Measurements from ENCODE around the gene PFKFB3.

Gene PFKFB3

DNA sequence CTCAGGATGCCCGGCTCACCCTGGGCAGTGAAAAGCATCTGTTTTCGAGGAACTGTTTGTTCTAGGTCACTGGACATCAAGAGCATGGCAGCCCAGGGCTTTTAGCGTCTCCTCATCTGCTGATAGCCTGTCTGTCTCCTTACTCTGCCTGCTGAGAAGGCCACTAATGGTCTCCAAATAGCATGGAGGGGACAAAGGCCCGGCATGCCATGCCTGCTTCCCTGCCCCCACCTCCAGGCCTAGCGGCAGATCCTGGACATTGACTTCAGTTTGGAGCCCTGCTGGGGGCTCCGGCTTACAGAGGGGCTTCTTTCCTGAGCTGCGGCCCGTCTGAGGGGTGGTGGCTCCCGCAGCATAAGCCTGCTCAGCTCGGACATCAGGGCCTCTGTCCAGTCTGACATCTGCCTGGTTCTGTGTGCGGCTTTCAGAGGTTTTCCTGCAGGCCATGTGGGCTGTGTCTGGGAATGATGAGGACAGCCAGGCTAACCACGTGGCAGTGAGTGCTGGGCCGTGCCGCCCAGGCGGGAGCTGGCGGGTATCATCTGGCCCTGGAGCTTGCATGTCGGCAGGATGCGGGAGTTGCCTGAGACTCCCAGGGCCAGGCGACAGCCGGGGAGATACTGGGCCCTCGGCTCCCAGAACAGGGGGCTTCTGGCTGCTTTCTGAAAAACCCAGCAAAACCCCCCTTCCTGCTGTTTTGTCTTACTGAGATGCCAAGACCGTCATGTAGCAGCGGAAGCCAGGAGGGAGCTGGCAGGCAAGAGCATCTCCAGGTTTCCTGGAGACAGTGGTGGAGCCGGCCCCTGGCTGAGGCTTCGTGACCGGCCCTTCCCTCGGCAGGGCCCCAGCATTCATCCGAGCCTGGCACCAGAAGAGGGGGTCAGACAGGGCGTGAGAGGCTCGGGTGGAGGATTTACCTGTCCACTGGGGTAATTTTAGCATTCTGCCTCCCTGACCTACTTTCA, 9.2 kb downstream of the PFKFB3 start:
- TF ChIP-seq, protein P1, sequence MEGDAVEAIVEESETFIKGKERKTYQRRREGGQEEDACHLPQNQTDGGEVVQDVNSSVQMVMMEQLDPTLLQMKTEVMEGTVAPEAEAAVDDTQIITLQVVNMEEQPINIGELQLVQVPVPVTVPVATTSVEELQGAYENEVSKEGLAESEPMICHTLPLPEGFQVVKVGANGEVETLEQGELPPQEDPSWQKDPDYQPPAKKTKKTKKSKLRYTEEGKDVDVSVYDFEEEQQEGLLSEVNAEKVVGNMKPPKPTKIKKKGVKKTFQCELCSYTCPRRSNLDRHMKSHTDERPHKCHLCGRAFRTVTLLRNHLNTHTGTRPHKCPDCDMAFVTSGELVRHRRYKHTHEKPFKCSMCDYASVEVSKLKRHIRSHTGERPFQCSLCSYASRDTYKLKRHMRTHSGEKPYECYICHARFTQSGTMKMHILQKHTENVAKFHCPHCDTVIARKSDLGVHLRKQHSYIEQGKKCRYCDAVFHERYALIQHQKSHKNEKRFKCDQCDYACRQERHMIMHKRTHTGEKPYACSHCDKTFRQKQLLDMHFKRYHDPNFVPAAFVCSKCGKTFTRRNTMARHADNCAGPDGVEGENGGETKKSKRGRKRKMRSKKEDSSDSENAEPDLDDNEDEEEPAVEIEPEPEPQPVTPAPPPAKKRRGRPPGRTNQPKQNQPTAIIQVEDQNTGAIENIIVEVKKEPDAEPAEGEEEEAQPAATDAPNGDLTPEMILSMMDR (IDR thresholded peaks at IDR 0.05; ENCODE audit: extremely low read depth, missing control alignments) = no peak

DNA sequence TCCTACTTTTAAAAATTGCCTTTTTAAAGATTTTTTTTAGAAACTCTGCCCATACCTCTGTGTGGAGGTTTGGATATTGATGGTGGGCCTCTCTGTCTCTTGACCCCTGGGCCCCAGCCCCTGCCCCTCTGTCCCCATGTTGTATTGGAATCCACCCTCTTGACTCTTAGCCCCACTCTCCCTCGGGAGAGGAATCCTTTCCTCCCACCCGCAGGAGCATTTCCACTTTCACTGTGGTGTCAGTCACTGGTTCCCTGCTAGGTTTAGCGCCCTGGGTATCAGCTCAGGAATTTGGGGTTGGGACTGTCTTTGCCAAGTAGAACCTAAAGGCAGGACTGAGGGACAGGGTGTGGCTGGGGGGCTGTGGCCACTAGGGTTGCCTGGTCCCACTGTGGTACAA, 10.1 kb downstream of the PFKFB3 start:
- TF ChIP-seq, protein P1 (IDR thresholded peaks at IDR 0.05; ENCODE audit: extremely low read depth, missing control alignments) = no peak
- no peak for DNase-seq (ENCODE audit: low spot score)

More for the DNA sequence above, 9.2 kb downstream of the PFKFB3 start:
- DNase-seq (ENCODE audit: low spot score) = no peak

DNA sequence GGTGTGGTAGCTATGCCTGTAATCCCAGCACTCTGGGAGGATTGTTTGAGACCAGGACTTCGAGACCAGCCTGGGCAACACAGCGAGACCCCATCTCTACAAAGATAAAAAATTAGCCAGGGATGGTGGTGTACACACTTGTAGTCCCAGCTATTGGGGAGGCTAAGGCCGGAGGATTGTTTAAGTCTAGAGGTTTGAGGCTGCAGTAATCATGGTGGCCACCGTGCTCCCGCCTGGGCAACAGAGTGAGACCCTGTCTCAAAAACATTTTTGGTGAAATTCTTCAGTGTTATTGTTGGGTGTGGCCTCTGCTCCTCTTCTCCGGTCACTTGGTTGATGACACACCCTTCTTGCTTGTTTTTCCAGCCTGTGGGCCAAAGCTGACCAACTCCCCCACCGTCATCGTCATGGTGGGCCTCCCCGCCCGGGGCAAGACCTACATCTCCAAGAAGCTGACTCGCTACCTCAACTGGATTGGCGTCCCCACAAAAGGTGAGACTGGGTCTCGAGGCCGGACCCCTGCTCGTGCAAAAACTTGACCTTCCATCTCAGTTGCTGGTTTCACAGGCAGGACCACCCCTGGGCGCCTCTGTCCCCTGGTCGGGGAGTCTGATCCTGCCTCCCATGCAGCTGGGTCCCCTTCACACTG, 10.6 kb downstream of the PFKFB3 start:
- TF ChIP-seq, protein P1 (IDR thresholded peaks at IDR 0.05; ENCODE audit: extremely low read depth, missing control alignments) = no peak
- no peak for DNase-seq (ENCODE audit: low spot score)

DNA sequence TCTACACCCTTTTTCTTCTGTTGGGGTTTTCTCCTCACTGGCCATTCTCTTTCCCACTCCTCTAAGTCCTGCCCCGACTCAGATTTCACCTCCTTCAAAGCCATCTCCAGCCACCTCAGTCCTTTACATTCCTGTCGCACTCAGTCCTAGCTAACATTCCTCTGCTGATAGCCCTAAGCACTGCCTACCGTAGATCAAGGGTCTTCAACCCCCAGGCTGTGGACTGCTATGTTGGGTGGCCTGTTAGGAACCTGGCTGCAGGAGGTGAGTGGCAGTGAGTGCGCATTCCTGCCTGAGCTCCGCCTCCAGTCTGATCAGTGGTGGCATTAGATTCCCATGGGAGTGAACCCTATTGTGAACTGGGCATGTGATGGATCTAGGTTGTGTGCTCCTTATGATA, 11.2 kb downstream of the PFKFB3 start:
- TF ChIP-seq, protein P1 (IDR thresholded peaks at IDR 0.05; ENCODE audit: extremely low read depth, missing control alignments) = no peak
- DNase-seq (ENCODE audit: low spot score) = no peak

DNA sequence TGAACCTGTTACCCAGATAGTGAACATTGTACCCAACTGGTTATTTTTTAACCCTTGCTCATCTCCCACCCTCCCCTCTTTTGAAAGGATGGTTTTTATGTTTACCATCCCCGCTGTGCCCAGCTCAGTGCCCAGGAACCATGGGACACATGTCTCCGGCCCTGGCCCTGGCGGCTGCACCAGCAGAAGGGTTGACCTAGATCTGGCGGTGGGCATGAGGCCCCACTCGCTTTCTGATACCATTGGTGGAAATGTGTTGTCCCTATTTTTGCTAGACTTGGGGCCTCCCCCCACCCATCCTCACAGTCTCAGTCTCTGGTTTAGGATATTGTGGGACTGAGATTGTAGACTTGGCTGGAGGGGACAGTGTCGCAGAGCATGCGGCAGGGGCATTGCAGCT, 11.9 kb downstream of the PFKFB3 start:
- TF ChIP-seq, protein P1 (IDR thresholded peaks at IDR 0.05; ENCODE audit: extremely low read depth, missing control alignments) = no peak
- no peak for DNase-seq (ENCODE audit: low spot score)

DNA sequence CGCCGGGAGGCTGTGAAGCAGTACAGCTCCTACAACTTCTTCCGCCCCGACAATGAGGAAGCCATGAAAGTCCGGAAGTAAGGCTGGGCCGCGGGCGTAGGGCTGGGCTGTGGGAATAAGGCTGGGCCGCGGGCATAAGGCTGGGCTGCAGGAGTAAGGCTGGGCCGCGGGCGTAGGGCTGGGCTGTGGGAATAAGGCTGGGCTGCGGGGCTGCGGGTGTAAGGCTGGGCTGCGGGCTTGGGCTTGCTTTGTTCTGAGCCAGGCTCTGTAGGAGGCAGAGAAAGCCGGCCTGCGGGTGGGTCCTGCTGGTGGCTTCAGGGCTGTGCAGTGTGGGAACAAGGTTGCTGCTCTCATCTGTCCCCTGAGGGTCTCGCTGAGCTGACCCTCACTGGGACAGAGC, 12.5 kb downstream of the PFKFB3 start:
- TF ChIP-seq, protein P1 (IDR thresholded peaks at IDR 0.05; ENCODE audit: extremely low read depth, missing control alignments) = no peak
- DNase-seq (ENCODE audit: low spot score) = no peak

Measured in GM20000 (cell line).